NCI-H2081 (cell line): ENCODE measurements around the gene DISP3.

Source experiments
- DNase-seq, 2 experiments: peaks; one replicate each; lab custom pipeline; 2025; lab: John Stamatoyannopoulos, UW

The DISP3 gene

GRCh38 chr1:11478571-11479374, at the start of gene DISP3:
TSS of gene DISP3 (plus strand) at chr1:11479155. CDS start at chr1:11500993, 21,838 bp downstream.
- DNase-seq: peak; percentile 80 to 85

GRCh38 chr1:11429226-11429625, 49.7 kb upstream of the DISP3 start:
- no peak for DNase-seq

GRCh38 chr1:11429935-11430334, 49.0 kb upstream of the DISP3 start:
- DNase-seq: no peak

GRCh38 chr1:11431941-11432507, 46.9 kb upstream of the DISP3 start:
- DNase-seq: no peak

- DNase-seq: no peak
These were observed 46.4 kb upstream of the DISP3 start for GRCh38 chr1:11432526-11432925.

- peak in 1 of 2 experiments; percentile 34 for DNase-seq
These were observed 44.5 kb upstream of the DISP3 start for GRCh38 chr1:11434501-11434900.

GRCh38 chr1:11434926-11435325, 44.0 kb upstream of the DISP3 start:
- no peak for DNase-seq

GRCh38 chr1:11438996-11439395, 40.0 kb upstream of the DISP3 start:
- DNase-seq: no peak

- DNase-seq: no peak
These were observed 37.6 kb upstream of the DISP3 start for GRCh38 chr1:11441211-11441952.

GRCh38 chr1:11443043-11443442, 35.9 kb upstream of the DISP3 start:
- DNase-seq: no peak

GRCh38 chr1:11443961-11444658, 34.8 kb upstream of the DISP3 start:
- DNase-seq: no peak

- DNase-seq: no peak
These were observed 34.0 kb upstream of the DISP3 start for GRCh38 chr1:11444907-11445306.

GRCh38 chr1:11447903-11448302, 31.1 kb upstream of the DISP3 start:
- no peak for DNase-seq

- no peak for DNase-seq
These were observed 30.4 kb upstream of the DISP3 start for GRCh38 chr1:11448373-11449099.

GRCh38 chr1:11449100-11449403, 29.9 kb upstream of the DISP3 start:
- DNase-seq: no peak

- no peak for DNase-seq
These were observed 28.6 kb upstream of the DISP3 start for GRCh38 chr1:11450310-11450709.

GRCh38 chr1:11453742-11454491, 25.0 kb upstream of the DISP3 start:
- no peak for DNase-seq

GRCh38 chr1:11455967-11456570, 22.9 kb upstream of the DISP3 start:
- DNase-seq: no peak

GRCh38 chr1:11456965-11457364, 22.0 kb upstream of the DISP3 start:
- DNase-seq: no peak

- DNase-seq: peak in 1 of 2 experiments; percentile 38
These were observed 20.1 kb upstream of the DISP3 start for GRCh38 chr1:11458811-11459275.
